A549 treated with dexamethasone at 1 μM for 4 hours (cell line): Measurements from ENCODE around the gene RHAG. TPM values are rescaled to one million over a fixed set of nuclear protein-coding genes. Genes with fewer than 3 reads are reported as not detected.

Experiments used
- total RNA-seq: library from RNA; stranded (reverse); fragments of 200-300 nt; extraction: Qiagen RNA extraction; gene quantifications from 5 replicates; pipeline ENCODE4 v1.2.3, GENCODE V29; 2022

RHAG gene
- 0.07 TPM in 1 of 5 replicates, not detected in the others for total RNA-seq

DNA sequence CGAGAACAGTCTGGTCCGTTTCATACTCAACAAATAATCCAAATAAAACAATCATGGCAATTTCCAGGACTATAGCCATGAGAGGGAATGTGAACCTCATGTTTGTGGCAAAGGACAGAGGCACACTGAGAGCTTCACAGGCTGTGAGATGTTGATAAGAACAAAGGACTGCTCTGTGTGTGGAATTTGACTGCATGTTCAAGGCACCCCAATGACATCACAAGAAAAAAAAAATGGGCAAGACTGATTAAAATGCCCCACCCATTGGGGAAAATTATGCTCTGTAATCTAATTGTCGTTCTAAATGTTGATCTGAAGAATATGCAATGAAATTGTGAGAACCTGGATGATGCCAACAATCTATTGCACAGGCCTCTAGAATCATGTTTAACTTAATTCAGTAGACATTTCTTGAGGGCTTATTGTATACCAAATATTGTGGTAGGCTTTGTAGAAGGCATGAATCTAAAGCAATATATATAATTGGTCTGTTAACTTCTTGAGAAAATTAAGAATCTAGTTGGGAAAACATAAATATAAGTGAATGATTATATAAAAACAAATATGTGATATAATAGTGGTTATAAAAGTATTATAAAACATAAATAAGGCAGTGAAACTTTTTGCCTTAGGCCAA is at the start of gene RHAG:
RHAG (minus strand) TSS at position 127 of the 637 bp plus-strand sequence; CDS start at position 100, 27 bp downstream.

Other genes starting within 250 kb of the RHAG start
- gene MMUT, start 173.6 kb downstream of the RHAG start, total RNA-seq: 6.0 to 7.6 TPM (median 6.4 TPM) in 5 replicates
- 5.5 to 7.4 TPM (median 5.8 TPM) in 5 replicates for gene CENPQ, start 173.5 kb downstream of the RHAG start, total RNA-seq
- gene GLYATL3, start 136.9 kb downstream of the RHAG start, total RNA-seq: not detected in 5 replicates
- 6.3 to 8.8 TPM (median 7.4 TPM) in 5 replicates for gene C6orf141, start 86.2 kb downstream of the RHAG start, total RNA-seq
- not detected in 5 replicates for gene CRISP2, start 76.7 kb upstream of the RHAG start, total RNA-seq
- gene CRISP3, start 107.5 kb upstream of the RHAG start, total RNA-seq: not detected in 5 replicates
- gene PGK2, start 150.4 kb upstream of the RHAG start, total RNA-seq: not detected in 5 replicates
- not detected in 5 replicates for gene CRISP1, start 229.7 kb upstream of the RHAG start, total RNA-seq